HFF-Myc (cell line): ENCODE results near the gene MAP7.
A peak's percentile ranks its signal among the peaks of the same experiment; 100 is the strongest.

Experiments used
- DNase-seq: peaks from one replicate; pipeline ENCODE4 v3.0.0-alpha.2; 2011; ENCODE audit warnings: low read depth; ENCODE audit errors: extremely low read depth
- H3K4me3 ChIP-seq: replicated peaks from 2 replicates; pipeline ENCODE4 v1.5.1; 2011; ENCODE audit warnings: low read depth, mild to moderate bottlenecking, control low read depth, low read length
- CTCF ChIP-seq: IDR thresholded peaks from 2 replicates; pipeline ENCODE4 v1.5.1; 2012; ENCODE audit warnings: mild to moderate bottlenecking, low read depth, low read length, control low read depth; ENCODE audit errors: missing control alignments

Gene MAP7

GRCh38 chr6:136563386-136564152, 13.3 kb upstream of the MAP7 start:
- no peak overlapping the region for H3K4me3 ChIP-seq
- DNase-seq: no peak

GRCh38 chr6:136562211-136562610, 12.0 kb upstream of the MAP7 start:
- TF ChIP-seq CTCF: no peak
- DNase-seq: no peak
- H3K4me3 ChIP-seq: no peak overlapping the region

More at GRCh38 chr6:136563386-136564152, 13.3 kb upstream of the MAP7 start:
- no peak for TF ChIP-seq CTCF

GRCh38 chr6:136553166-136553787, 3.1 kb upstream of the MAP7 start:
- no peak for DNase-seq
- no peak overlapping the region for H3K4me3 ChIP-seq
- TF ChIP-seq CTCF: no peak

- H3K4me3 ChIP-seq: no peak overlapping the region
- no peak for DNase-seq
- TF ChIP-seq CTCF: no peak
Observed at GRCh38 chr6:136552054-136552453, 1.8 kb upstream of the MAP7 start.

- DNase-seq: no peak
- no peak overlapping the region for H3K4me3 ChIP-seq
- TF ChIP-seq CTCF: no peak
Observed at GRCh38 chr6:136551103-136551502, 881 bp upstream of the MAP7 start.

- no peak for TF ChIP-seq CTCF
- H3K4me3 ChIP-seq: peak overlapping the region; percentile 47
- DNase-seq: no peak
Observed at GRCh38 chr6:136550045-136550329, 235 bp downstream of the MAP7 start.
